Mesothelial cell of epicardium (in vitro differentiated cells): ENCODE results near the gene CHRNA7. TPM values are rescaled to one million over a fixed set of nuclear protein-coding genes. Genes with fewer than 3 reads are reported as not detected.
"Not testable (repeated sequence)": the region's sequence is repeated elsewhere in the genome, so short reads cannot be mapped to it uniquely, and the experiment has no call there.

ENCODE experiments used
- DNase-seq, 2 experiments: peaks; one replicate each; pipeline ENCODE4 v3.0.0; 2021; ENCODE audit warnings: low spot score in 2 of 2; ENCODE audit not compliant: unreplicated experiment in 2 of 2
- H3K27ac Mint-ChIP-seq: 2 replicates; pipeline ENCODE4 v1.8.0; 2021; ENCODE audit warnings: mixed read lengths
- H3K27me3 Mint-ChIP-seq: 2 replicates; pipeline ENCODE4 v1.8.0; 2021; ENCODE audit warnings: low read depth, mixed read lengths
- H3K36me3 Mint-ChIP-seq: 2 replicates; pipeline ENCODE4 v1.8.0; 2021; ENCODE audit warnings: mixed read lengths
- H3K4me1 Mint-ChIP-seq: 2 replicates; pipeline ENCODE4 v1.8.0; 2021; ENCODE audit warnings: mixed read lengths
- H3K4me3 Mint-ChIP-seq: 2 replicates; pipeline ENCODE4 v1.8.0; 2021; ENCODE audit warnings: mild to moderate bottlenecking, moderate library complexity, mixed read lengths
- H3K9me3 Mint-ChIP-seq: 2 replicates; pipeline ENCODE4 v1.8.0; 2021; ENCODE audit warnings: mixed read lengths
- CTCF ChIP-seq: fragments of 200-600 bp; sonication (generic); IDR thresholded peaks from one replicate; pipeline ENCODE4 v1.5.0; 2021; ENCODE audit warnings: antibody characterized with exemption; ENCODE audit not compliant: unreplicated experiment
- total RNA-seq: library from RNA; stranded (reverse); gene quantifications from 3 replicates; pipeline ENCODE4 v1.2.1, GENCODE V29; 2021

CHRNA7 gene
- total RNA-seq, 1 donor from 2014 or later: 3.0 TPM

- TF ChIP-seq CTCF: no peak
- Mint-ChIP-seq H3K9me3 (peaks cover 20% of the 10 kb centered on the region), H3K4me3 (no peak overlapping the region), H3K36me3 (no peaks in the 10 kb centered on the region), H3K27ac (no peak overlapping the region), H3K4me1 (peaks cover 16% of the 10 kb centered on the region), H3K27me3 (no peaks in the 10 kb centered on the region)
- DNase-seq: no peak
Measured at GRCh38 chr15:32130823-32131222, 100.5 kb downstream of the CHRNA7 start.

- no peaks in the 10 kb centered on the region for H3K27me3 Mint-ChIP-seq
- peaks cover 15% of the 10 kb centered on the region for H3K4me1 Mint-ChIP-seq
- TF ChIP-seq CTCF: no peak
- H3K9me3 Mint-ChIP-seq: peaks cover 20% of the 10 kb centered on the region
- H3K36me3 Mint-ChIP-seq: no peaks in the 10 kb centered on the region
- no peak overlapping the region for H3K4me3 Mint-ChIP-seq
- H3K27ac Mint-ChIP-seq: no peak overlapping the region
- DNase-seq: no peak
Measured at GRCh38 chr15:32131803-32132202, 101.5 kb downstream of the CHRNA7 start.

DNA sequence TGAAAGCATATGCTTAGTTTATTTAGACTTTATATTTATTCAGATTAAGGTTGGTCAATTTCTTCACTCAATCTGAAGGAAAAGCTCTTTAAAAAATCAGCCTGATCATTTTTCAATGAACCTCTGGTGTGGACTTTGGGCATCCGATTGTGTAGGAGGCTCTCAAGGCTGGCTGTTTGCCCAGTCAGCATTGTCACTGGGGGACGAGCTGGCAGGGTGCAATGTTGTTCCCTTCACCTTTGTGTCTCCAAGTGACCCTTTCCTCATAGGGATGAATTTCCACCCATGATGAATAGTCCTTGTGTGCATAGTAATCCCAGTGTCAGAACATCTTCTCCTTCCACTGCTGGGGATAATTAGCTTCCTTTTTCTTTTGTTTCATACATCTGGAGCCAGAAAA is 102.5 kb downstream of the CHRNA7 start:
- TF ChIP-seq CTCF: no peak
- Mint-ChIP-seq H3K27me3 (no peaks in the 10 kb centered on the region), H3K27ac (no peak overlapping the region), H3K4me3 (no peak overlapping the region), H3K9me3 (peaks cover 15% of the 10 kb centered on the region), H3K36me3 (no peaks in the 10 kb centered on the region), H3K4me1 (peaks cover 15% of the 10 kb centered on the region)
- no peak for DNase-seq

- DNase-seq: no peak
- H3K27ac Mint-ChIP-seq: no peak overlapping the region
- H3K4me1 Mint-ChIP-seq: peaks cover 15% of the 10 kb centered on the region
- H3K36me3 Mint-ChIP-seq: no peaks in the 10 kb centered on the region
- no peak for TF ChIP-seq CTCF
- peaks cover 2% of the 10 kb centered on the region for H3K27me3 Mint-ChIP-seq
- H3K4me3 Mint-ChIP-seq: no peak overlapping the region
- H3K9me3 Mint-ChIP-seq: peaks cover 16% of the 10 kb centered on the region
Measured at GRCh38 chr15:32134842-32135241, 104.5 kb downstream of the CHRNA7 start.

DNA sequence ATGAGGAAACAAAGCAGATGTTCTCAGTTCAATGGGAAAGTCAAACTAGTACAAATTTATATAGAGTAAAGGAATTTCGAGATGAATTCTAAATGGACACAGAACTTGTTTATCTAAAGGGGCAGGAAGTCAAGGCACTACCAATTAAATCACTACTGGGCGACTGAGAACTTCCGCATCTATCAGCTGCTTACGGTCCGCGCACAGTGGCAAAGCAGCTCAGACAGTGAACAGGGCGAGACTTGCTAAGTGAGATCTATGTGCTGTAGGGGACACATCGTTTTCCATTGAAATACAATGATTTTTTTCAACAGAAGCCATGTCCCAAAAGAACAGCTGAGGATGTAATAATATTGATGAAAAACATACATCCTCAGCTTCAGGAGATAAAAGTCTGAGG is 105.0 kb downstream of the CHRNA7 start:
- H3K4me1 Mint-ChIP-seq: peaks cover 15% of the 10 kb centered on the region
- H3K9me3 Mint-ChIP-seq: peaks cover 16% of the 10 kb centered on the region
- no peak for DNase-seq
- H3K27me3 Mint-ChIP-seq: peaks cover 2% of the 10 kb centered on the region
- no peak overlapping the region for H3K4me3 Mint-ChIP-seq
- no peak overlapping the region for H3K27ac Mint-ChIP-seq
- TF ChIP-seq CTCF: no peak
- no peaks in the 10 kb centered on the region for H3K36me3 Mint-ChIP-seq

DNA sequence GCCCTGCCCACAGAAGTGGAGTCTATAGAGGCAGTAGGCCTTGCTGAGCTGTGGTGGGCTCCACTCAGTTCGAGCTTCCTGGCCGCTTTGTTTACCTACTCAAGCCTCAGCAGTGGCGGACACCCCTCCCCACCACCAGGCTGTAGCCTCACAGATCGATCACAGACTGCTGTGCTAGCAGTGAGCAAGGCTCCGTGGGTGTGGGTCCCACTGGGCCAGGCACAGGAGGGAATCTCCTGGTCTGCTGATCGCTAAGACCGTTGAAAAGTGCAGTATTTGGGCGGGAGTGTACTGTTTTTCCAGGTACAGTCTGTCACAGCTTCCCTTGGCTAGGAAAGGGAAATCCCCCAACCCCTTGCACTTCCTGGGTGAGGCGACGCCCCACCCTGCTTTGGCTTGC is 115.2 kb downstream of the CHRNA7 start:
- peaks cover 31% of the 10 kb centered on the region for H3K27me3 Mint-ChIP-seq
- H3K9me3 Mint-ChIP-seq: peaks cover 14% of the 10 kb centered on the region
- not testable (repeated sequence) for H3K36me3 Mint-ChIP-seq, H3K4me3 Mint-ChIP-seq, H3K27ac Mint-ChIP-seq, DNase-seq, H3K4me1 Mint-ChIP-seq
